Measurements from ENCODE around the gene NT5C3B.

- TF ChIP-seq CTCF (conservative IDR thresholded peaks at IDR 0.05; ENCODE audit: low read length) (no peak), EZH2phosphoT487 (IDR thresholded peaks at IDR 0.05; ENCODE audit: borderline replicate concordance) (no peak)
Measured at GRCh38 chr17:41799366-41799765, 36.7 kb downstream of the NT5C3B start.
